CD14-positive monocyte (primary cell): ENCODE results near the gene SERINC3. TPM values are rescaled to one million over a fixed set of nuclear protein-coding genes. Genes with fewer than 3 reads are reported as not detected.

Source experiments
- DNase-seq, 3 donors: peaks; one replicate each; pipeline ENCODE4 v3.0.0-alpha.2; 2011 to 2022
- H2AFZ ChIP-seq: 2 replicates; pipeline ENCODE4 v1.6.0; 2012; ENCODE audit warnings: mild to moderate bottlenecking, low read depth, low read length, inconsistent platforms; ENCODE audit not compliant: insufficient read depth, poor library complexity, severe bottlenecking
- H3K27ac ChIP-seq, 2 donors: 1 replicate in 1 of 2; 2 replicates in 1 of 2; pipeline ENCODE4 v1.5.1; 2012 to 2013; ENCODE audit warnings: low read length in 2 of 2, control low read depth in 1 of 2, inconsistent platforms in 1 of 2, low read depth in 1 of 2, mild to moderate bottlenecking in 1 of 2
- H3K27me3 ChIP-seq, 2 donors: one replicate each; pipeline versions ENCODE4 v1.6.0 to v1.6.1; 2011 to 2013; ENCODE audit warnings: low read length in 2 of 2; ENCODE audit not compliant: control insufficient read depth in 2 of 2, insufficient read depth in 2 of 2
- H3K36me3 ChIP-seq, 2 donors: replicated peaks in 1 of 2; 1 replicate in 1 of 2; 2 replicates in 1 of 2; pipeline versions ENCODE4 v1.5.1 to v1.6.1; 2012 to 2013; ENCODE audit warnings: low read length in 2 of 2, control low read depth in 1 of 2, inconsistent platforms in 1 of 2, mild to moderate bottlenecking in 1 of 2; ENCODE audit not compliant: insufficient read depth in 2 of 2, control insufficient read depth in 1 of 2
- H3K4me1 ChIP-seq, 2 donors: 1 replicate in 1 of 2; 2 replicates in 1 of 2; pipeline versions ENCODE4 v1.5.1 to v1.6.1; 2012 to 2013; ENCODE audit warnings: low read length in 2 of 2, control low read depth in 1 of 2, inconsistent platforms in 1 of 2, mild to moderate bottlenecking in 1 of 2, moderate library complexity in 1 of 2; ENCODE audit not compliant: insufficient read depth in 2 of 2, control insufficient read depth in 1 of 2
- H3K4me2 ChIP-seq: replicated peaks from 2 replicates; pipeline ENCODE3; 2012; ENCODE audit warnings: low read length, moderate library complexity, mild to moderate bottlenecking; ENCODE audit not compliant: poor library complexity, severe bottlenecking; ENCODE audit errors: extremely low read depth
- H3K4me3 ChIP-seq, 3 experiments: fragments of 200-600 bp in 1 of 3; sonication (generic) in 1 of 3; replicated peaks in 1 of 3; 1 replicate in 2 of 3; 2 replicates in 1 of 3; pipeline ENCODE4 v1.5.1; 2011 to 2013; ENCODE audit warnings: low read length in 3 of 3, mild to moderate bottlenecking in 3 of 3, control low read depth in 2 of 3, low read depth in 2 of 3, inconsistent platforms in 1 of 3, moderate library complexity in 1 of 3
- H3K79me2 ChIP-seq: 2 replicates; pipeline ENCODE4 v1.6.0; 2012; ENCODE audit warnings: mild to moderate bottlenecking, control low read depth, inconsistent platforms, low read length, moderate library complexity; ENCODE audit not compliant: insufficient read depth
- H3K9ac ChIP-seq: 2 replicates; pipeline ENCODE4 v1.6.0; 2017; ENCODE audit warnings: low read length, mild to moderate bottlenecking; ENCODE audit not compliant: insufficient read depth, poor library complexity, severe bottlenecking
- H3K9me3 ChIP-seq, 2 donors: replicated peaks in 1 of 2; 1 replicate in 1 of 2; 2 replicates in 1 of 2; pipeline versions ENCODE4 v1.5.1 to v1.6.1; 2012 to 2013; ENCODE audit warnings: low read length in 2 of 2, control low read depth in 1 of 2; ENCODE audit not compliant: control insufficient read depth in 1 of 2, insufficient read depth in 1 of 2
- H4K20me1 ChIP-seq: 2 replicates; pipeline ENCODE4 v1.6.0; 2012; ENCODE audit warnings: mild to moderate bottlenecking, low read length, control low read depth, moderate library complexity; ENCODE audit not compliant: insufficient read depth
- H3K27ac Mint-ChIP-seq, 7 donors: one replicate each; pipeline ENCODE4 v1.8.0; 2020; ENCODE audit warnings: mild to moderate bottlenecking in 7 of 7, mixed read lengths in 7 of 7, moderate library complexity in 6 of 7, inconsistent platforms in 2 of 7
- H3K27me3 Mint-ChIP-seq, 3 donors: one replicate each; pipeline ENCODE4 v1.8.0; 2021 to 2022; ENCODE audit warnings: low read depth in 3 of 3, mild to moderate bottlenecking in 3 of 3, mixed read lengths in 3 of 3, moderate library complexity in 3 of 3, inconsistent platforms in 1 of 3
- H3K36me3 Mint-ChIP-seq, 2 donors: one replicate each; pipeline ENCODE4 v1.8.0; 2020; ENCODE audit warnings: mixed read lengths in 2 of 2, inconsistent platforms in 1 of 2, mild to moderate bottlenecking in 1 of 2
- H3K4me1 Mint-ChIP-seq: one replicate; pipeline ENCODE4 v1.8.0; 2020; ENCODE audit warnings: mild to moderate bottlenecking, mixed read lengths
- H3K4me3 Mint-ChIP-seq, 2 donors: one replicate each; pipeline ENCODE4 v1.8.0; 2020; ENCODE audit warnings: mild to moderate bottlenecking in 2 of 2, mixed read lengths in 2 of 2, moderate library complexity in 1 of 2
- H3K9me3 Mint-ChIP-seq, 7 donors: one replicate each; pipeline ENCODE4 v1.8.0; 2020 to 2022; ENCODE audit warnings: mixed read lengths in 7 of 7, mild to moderate bottlenecking in 6 of 7, moderate library complexity in 6 of 7, inconsistent platforms in 2 of 7
- WGBS: methylation state at CpG from one replicate; pipeline ENCODE4 v1.1.5; 2013; ENCODE audit warnings: missing lambda C conversion rate; ENCODE audit not compliant: insufficient coverage; 5-methylcytosine and 5-hydroxymethylcytosine counted together
- intact Hi-C, 2 donors: fragments of 100-400 bp; cut with micrococcal nuclease; formaldehyde crosslinking; loops; one replicate each; pipeline versions ENCODE4 v1.15.0 to v1.15.1; 2023
- polyA plus RNA-seq, 3 donors: library from polyadenylated mRNA; depleted of rRNA in 1 of 3; unstranded in 2 of 3; stranded (reverse) in 1 of 3; fragments of 300-500 nt in 2 of 3; fragments of >200 nt in 1 of 3; fragmentation: Illumina TruSeq in 2 of 3; gene quantifications; 1 replicate in 2 of 3; 2 replicates in 1 of 3; pipeline ENCODE4 v1.2.3, GENCODE V29; 2012 to 2021
- TF ChIP-seq, protein P1 (sequence below): fragments of 200-600 bp; IDR thresholded peaks from one replicate; pipeline ENCODE4 v1.8.0; 2022; ENCODE audit warnings: antibody characterized with exemption, mild to moderate bottlenecking

The SERINC3 gene
- polyA plus RNA-seq, 3 donors: 49.8 to 194 (median 157) TPM

DNA sequence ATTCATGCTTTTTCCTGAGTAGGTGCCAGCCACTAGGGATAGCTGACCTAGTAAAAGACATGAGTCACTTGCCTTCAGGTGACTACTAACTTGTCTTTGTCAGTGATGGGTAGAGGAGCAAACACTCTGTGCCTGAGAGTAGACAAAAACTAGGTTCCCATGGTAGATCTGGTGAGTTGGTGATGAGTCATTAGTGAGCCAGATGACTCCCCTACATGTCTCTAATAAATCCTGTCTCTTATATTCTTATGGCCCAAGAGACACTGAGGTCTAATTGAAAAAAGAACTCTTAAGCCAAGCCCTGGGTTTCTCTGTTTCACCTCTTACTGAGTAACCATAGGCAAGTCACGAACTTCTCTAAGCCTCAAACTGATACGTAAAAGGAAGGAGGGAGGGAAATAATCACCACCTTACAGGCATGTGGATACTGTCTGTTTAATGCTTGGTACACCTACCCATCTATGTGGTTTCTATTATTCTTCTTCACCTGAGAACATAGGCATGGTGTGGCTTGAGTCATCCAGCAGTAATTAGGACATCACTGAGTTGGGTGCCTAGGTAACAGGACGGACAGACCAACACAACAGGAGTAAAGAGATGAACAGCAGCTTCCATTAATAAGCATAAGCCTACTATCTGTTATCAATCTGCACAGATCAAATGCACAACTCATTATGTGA lies 25.9 kb downstream of the SERINC3 start:
- H3K79me2 ChIP-seq: no peaks in the 10 kb centered on the region
- TF ChIP-seq, protein P1, sequence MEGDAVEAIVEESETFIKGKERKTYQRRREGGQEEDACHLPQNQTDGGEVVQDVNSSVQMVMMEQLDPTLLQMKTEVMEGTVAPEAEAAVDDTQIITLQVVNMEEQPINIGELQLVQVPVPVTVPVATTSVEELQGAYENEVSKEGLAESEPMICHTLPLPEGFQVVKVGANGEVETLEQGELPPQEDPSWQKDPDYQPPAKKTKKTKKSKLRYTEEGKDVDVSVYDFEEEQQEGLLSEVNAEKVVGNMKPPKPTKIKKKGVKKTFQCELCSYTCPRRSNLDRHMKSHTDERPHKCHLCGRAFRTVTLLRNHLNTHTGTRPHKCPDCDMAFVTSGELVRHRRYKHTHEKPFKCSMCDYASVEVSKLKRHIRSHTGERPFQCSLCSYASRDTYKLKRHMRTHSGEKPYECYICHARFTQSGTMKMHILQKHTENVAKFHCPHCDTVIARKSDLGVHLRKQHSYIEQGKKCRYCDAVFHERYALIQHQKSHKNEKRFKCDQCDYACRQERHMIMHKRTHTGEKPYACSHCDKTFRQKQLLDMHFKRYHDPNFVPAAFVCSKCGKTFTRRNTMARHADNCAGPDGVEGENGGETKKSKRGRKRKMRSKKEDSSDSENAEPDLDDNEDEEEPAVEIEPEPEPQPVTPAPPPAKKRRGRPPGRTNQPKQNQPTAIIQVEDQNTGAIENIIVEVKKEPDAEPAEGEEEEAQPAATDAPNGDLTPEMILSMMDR: no peak
- peaks cover 4 to 6% of the 10 kb centered on the region in 2 donors for H3K4me1 ChIP-seq
- peaks cover 87 to 99% of the 10 kb centered on the region in 2 donors for H3K36me3 ChIP-seq
- H4K20me1 ChIP-seq: peaks cover 24% of the 10 kb centered on the region
- intact Hi-C loops: no loop called here
- no peak overlapping the region for H2AFZ ChIP-seq
- Mint-ChIP-seq H3K9me3 (no peaks in the 10 kb centered on the region), H3K27ac (peak overlapping the region; percentile 9 to 90 (median 81)), H3K36me3 (peaks cover 86 to 97% of the 10 kb centered on the region in 2 donors), H3K4me1 (peaks cover 11% of the 10 kb centered on the region), H3K4me3 (no peak overlapping the region), H3K27me3 (peaks cover 0 to 2% (median 0%) of the 10 kb centered on the region in 3 donors)
- H3K27ac ChIP-seq: peak overlapping the region in 1 of 2 donors; percentile 65
- no peaks in the 10 kb centered on the region for H3K27me3 ChIP-seq
- no CpG with 5 or more reads among the region's 3 CpGs for WGBS
- H3K4me2 ChIP-seq: no peak overlapping the region
- no peak overlapping the region for H3K4me3 ChIP-seq
- peak; percentile 23 to 79 (median 65) for DNase-seq
- no peaks in the 10 kb centered on the region for H3K9me3 ChIP-seq
- H3K9ac ChIP-seq: no peak overlapping the region

DNA sequence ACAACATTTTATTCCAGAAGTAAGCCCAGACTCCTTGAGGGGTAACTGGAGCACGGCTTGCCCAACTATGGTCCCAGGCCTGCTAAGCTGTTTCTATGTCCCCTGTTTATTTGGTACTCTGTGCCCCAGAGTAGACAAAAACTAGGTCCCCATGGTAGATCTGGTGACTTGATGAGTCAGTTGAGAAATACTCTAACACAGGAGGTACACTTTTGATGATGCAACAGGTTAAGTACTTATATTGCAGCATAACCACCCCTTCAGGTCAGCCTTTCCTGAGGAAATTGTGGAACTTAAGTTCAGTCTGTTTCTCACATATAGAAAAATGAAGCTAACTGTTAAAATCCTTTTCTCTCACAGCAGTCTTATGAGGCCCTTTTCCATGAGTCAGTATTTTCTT lies 26.6 kb downstream of the SERINC3 start:
- Mint-ChIP-seq H3K27me3 (peaks cover 0 to 2% (median 0%) of the 10 kb centered on the region in 3 donors), H3K27ac (peak overlapping the region; percentile 10 to 90 (median 81)), H3K36me3 (peaks cover 84 to 96% of the 10 kb centered on the region in 2 donors), H3K4me3 (no peak overlapping the region), H3K4me1 (peaks cover 11% of the 10 kb centered on the region), H3K9me3 (no peaks in the 10 kb centered on the region)
- Histone ChIP-seq H3K27me3 (no peaks in the 10 kb centered on the region), H3K4me3 (no peak overlapping the region), H3K9ac (no peak overlapping the region), H3K4me2 (no peak overlapping the region), H2AFZ (no peak overlapping the region), H4K20me1 (peaks cover 22% of the 10 kb centered on the region), H3K79me2 (no peaks in the 10 kb centered on the region), H3K4me1 (peaks cover 4 to 6% of the 10 kb centered on the region in 2 donors), H3K36me3 (peaks cover 82 to 99% of the 10 kb centered on the region in 2 donors), H3K9me3 (no peaks in the 10 kb centered on the region), H3K27ac (peak overlapping the region in 1 of 2 donors; percentile 65)
- intact Hi-C loops: no loop called here
- TF ChIP-seq, protein P1: no peak
- DNase-seq: peak; percentile 27 to 79 (median 72)
- 40% methylated on average over 1 of the region's 1 CpG for WGBS
